Measurements from ENCODE around the gene RPL27A. TPM values are rescaled to one million over a fixed set of nuclear protein-coding genes. Genes with fewer than 3 reads are reported as not detected.

The RPL27A gene
- total and polyA plus RNA-seq, 2 of the 8 experiments (the other 6 are each of a cell fraction or from before 2014, with no cell fraction given), result 1,756 to 1,777 TPM

GRCh38 chr11:8694137-8694536 lies 11.5 kb downstream of the RPL27A start:
- ChIA-PET POLR2A (ENCODE audit: partially characterized antibody) (interaction anchor here (0.6 to 10.7 kb wide), 11 partner anchors 7 to 131 kb away, joined by 3 to 248 read pairs (median 4); partner anchors contain the start of genes RPL27A and TRIM66), CTCF (ENCODE audit: partially characterized antibody) (interaction anchor here (0.7 to 0.8 kb wide), 2 partner anchors 19 to 36 kb away, joined by 3 read pairs; no protein-coding TSS in a partner anchor)
- DNase-seq (ENCODE audit: low read depth in 1 of 2, low spot score in 2 of 2) (no peak), FAIRE-seq (no peak)
- no peak overlapping the region for H3K4me2 ChIP-seq (ENCODE audit: insufficient read depth in 1 of 2, low read depth in 2 of 2, low read length in 2 of 2)
- peaks cover 6 to 13% (median 8%) of the 10 kb centered on the region in 4 experiments; a peak in 6 of 7 replicates for H3K4me1 ChIP-seq (replicated peaks in 1 of 4; ENCODE audit: control insufficient read depth in 3 of 4, insufficient read depth in 4 of 4, low read length in 3 of 4)
- H3K14ac ChIP-seq (ENCODE audit: insufficient read length), result no peak overlapping the region
- H3K9me3 ChIP-seq (ENCODE audit: insufficient read depth in 2 of 2, low read depth in 1 of 2, low read length in 1 of 2), result no peaks in the 10 kb centered on the region
- peaks cover 9 to 35% (median 18%) of the 10 kb centered on the region in 4 experiments for H3K36me3 ChIP-seq (ENCODE audit: control insufficient read depth in 2 of 4, insufficient read depth in 4 of 4, low read length in 3 of 4)
- no peak overlapping the region for H3K4me3 ChIP-seq (ENCODE audit: extremely low read depth in 1 of 4, insufficient read depth in 2 of 4, low read depth in 3 of 4, low read length in 4 of 4)
- no peak overlapping the region for H3K9ac ChIP-seq (replicated peaks in 1 of 4; ENCODE audit: extremely low read depth in 1 of 4, low read depth in 3 of 4, low read length in 3 of 4)
- H4K5ac ChIP-seq (ENCODE audit: insufficient read length, low read depth, low read length), result no peak overlapping the region
- H3K4ac ChIP-seq (replicated peaks; ENCODE audit: insufficient read length, low read depth, low read length), result no peak overlapping the region
- H3K27ac ChIP-seq (ENCODE audit: low read depth, low read length), result no peak overlapping the region
- no peak overlapping the region; the same call in 1 of the 2 replicates for H2BK12ac ChIP-seq (ENCODE audit: low read depth, low read length)
- no peak overlapping the region for H4K91ac ChIP-seq (replicated peaks; ENCODE audit: insufficient read length, low read length)
- no peaks in the 10 kb centered on the region for H4K20me1 ChIP-seq (replicated peaks in 1 of 2; ENCODE audit: control insufficient read depth in 1 of 2, insufficient read depth in 2 of 2, low read length in 2 of 2)
- H3K56ac ChIP-seq (replicated peaks; ENCODE audit: insufficient read length, low read depth, low read length), result no peak overlapping the region
- H3K23me2 ChIP-seq (ENCODE audit: low read depth, low read length), result no peaks in the 10 kb centered on the region
- H2AK5ac ChIP-seq (ENCODE audit: low read depth, low read length), result no peak overlapping the region
- no peak overlapping the region for H4K8ac ChIP-seq (ENCODE audit: extremely low read depth, insufficient read depth, low read length)
- H3K18ac ChIP-seq (ENCODE audit: extremely low read depth, low read length), result no peak overlapping the region
- H2BK120ac ChIP-seq (replicated peaks; ENCODE audit: low read depth, low read length), result no peak overlapping the region
- H2BK15ac ChIP-seq (ENCODE audit: low read length), result no peak overlapping the region
- no peak overlapping the region for H3K23ac ChIP-seq (ENCODE audit: insufficient read length)
- no peak overlapping the region for H2AFZ ChIP-seq (ENCODE audit: low read length)
- H3K79me2 ChIP-seq (ENCODE audit: control insufficient read depth in 1 of 2, insufficient read depth in 2 of 2, low read length in 2 of 2), result peaks cover 0 to 10% of the 10 kb centered on the region in 2 experiments; a peak in 2 of 4 replicates
- H2BK20ac ChIP-seq (ENCODE audit: low read length), result no peak overlapping the region
- 0 out of 2 replicates have a peak overlapping the region, but pooled peaks have one; percentile 1 for H2BK5ac ChIP-seq (ENCODE audit: low read depth, low read length)
- 91% methylated on average over 5 of the region's 5 CpGs; no CpG with 5 or more reads in 1 of the 2 experiments for WGBS, 2 experiments (ENCODE audit: extremely low coverage in 1 of 2, insufficient coverage in 1 of 2, insufficient read length in 1 of 2, insufficient replicate concordance in 2 of 2, low coverage in 1 of 2, low lambda C conversion rate in 2 of 2, missing lambda C conversion rate in 1 of 2)
- H3K27me3 ChIP-seq (replicated peaks in 1 of 4; ENCODE audit: control insufficient read depth in 3 of 4, extremely low read depth in 1 of 4, insufficient read depth in 3 of 4, low read length in 3 of 4), result no peaks in the 10 kb centered on the region
- no peaks in the 10 kb centered on the region; the same call in 1 of the 2 replicates for H3K79me1 ChIP-seq (ENCODE audit: low read depth, low read length)
- TF ChIP-seq MAFK (IDR thresholded peaks at IDR 0.05; ENCODE audit: low read depth, low read length) (no peak), CBX5 (IDR thresholded peaks at IDR 0.05; ENCODE audit: low read depth, low read length) (no peak), GABPA (IDR thresholded peaks at IDR 0.05; ENCODE audit: borderline replicate concordance, insufficient read depth, low read length) (no peak), CBX8 (IDR thresholded peaks at IDR 0.05; ENCODE audit: borderline replicate concordance, low read depth, low read length) (no peak), USF2 (IDR thresholded peaks at IDR 0.05; ENCODE audit: low read length) (no peak), FOSL1 (IDR thresholded peaks at IDR 0.05; ENCODE audit: insufficient read depth, low read depth, low read length) (no peak), TEAD4 (IDR thresholded peaks at IDR 0.05; ENCODE audit: low read depth, low read length) (no peak), YY1 (IDR thresholded peaks at IDR 0.05; ENCODE audit: low read depth, low read length) (no peak), TBP (IDR thresholded peaks at IDR 0.05; ENCODE audit: low read depth, low read length) (no peak), ASH2L (IDR thresholded peaks at IDR 0.05; ENCODE audit: low read length) (no peak), POLR2AphosphoS5 (IDR thresholded peaks at IDR 0.05; ENCODE audit: low read depth, low read length) (no peak), HDAC2 (IDR thresholded peaks at IDR 0.05; ENCODE audit: borderline replicate concordance in 1 of 2, low read depth in 2 of 2, low read length in 2 of 2) (no peak), SIN3A (conservative IDR thresholded peaks at IDR 0.05 in 1 of 2, IDR thresholded peaks at IDR 0.05 in 1 of 2; ENCODE audit: low read depth in 1 of 2, low read length in 2 of 2) (no peak)

Measured in H1 (cell line).